Measurements from ENCODE around the gene ATP1B2. TPM values are rescaled to one million over a fixed set of nuclear protein-coding genes. Genes with fewer than 3 reads are reported as not detected.

The ATP1B2 gene
- polyA plus RNA-seq, 1 experiment: not detected

DNA sequence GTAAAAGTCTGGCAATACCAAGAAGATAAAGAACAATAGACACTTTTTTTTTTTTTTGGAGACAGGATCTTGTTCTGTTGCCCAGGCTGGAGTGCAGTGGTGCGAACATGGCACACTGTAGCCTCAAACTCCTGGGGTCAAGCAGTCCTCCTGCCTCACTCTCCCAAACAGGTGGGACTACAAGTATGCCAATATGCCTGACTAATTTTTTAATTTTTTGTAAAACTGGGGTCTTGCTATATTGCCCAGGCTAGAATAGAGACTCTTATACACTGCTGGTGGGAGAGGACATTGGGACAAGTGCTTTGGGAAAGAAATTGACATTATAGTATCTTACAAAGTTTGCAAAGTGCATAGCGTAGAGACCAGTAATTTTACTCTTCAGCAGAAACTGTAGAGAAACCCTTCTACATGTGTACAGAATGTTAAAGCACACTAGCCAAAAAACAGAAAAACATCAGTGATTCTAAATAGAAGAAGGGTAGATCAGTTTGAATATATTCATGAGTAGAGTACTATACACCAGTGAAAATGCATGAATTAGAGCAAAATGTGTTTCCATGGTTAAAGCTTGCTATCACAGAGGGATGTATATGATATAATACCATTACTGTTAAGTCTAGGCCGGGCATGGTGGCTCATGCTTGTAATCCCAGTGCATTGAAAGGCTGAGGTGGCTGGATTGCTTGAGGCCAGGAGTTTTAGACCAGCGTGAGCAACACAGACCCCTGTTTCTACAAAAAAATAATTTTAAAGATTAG is 47.3 kb downstream of the ATP1B2 start:
- no peaks in the 10 kb centered on the region for H3K27me3 ChIP-seq (ENCODE audit: control insufficient read depth, insufficient read depth, low read length)
- ChIA-PET POLR2A (no interaction called here), CTCF (no interaction called here)
- H3K4me3 ChIP-seq (ENCODE audit: low read depth, low read length): no peak overlapping the region
- no peak for TF ChIP-seq CTCF (IDR thresholded peaks at IDR 0.05; ENCODE audit: insufficient read depth, low read depth, low read length)
- H3K36me3 ChIP-seq (ENCODE audit: control insufficient read depth, insufficient read depth, low read length): peaks cover 3% of the 10 kb centered on the region
- no peak for DNase-seq (ENCODE audit: low read depth)

GRCh38 chr17:7700510-7700909 is 49.8 kb downstream of the ATP1B2 start:
- H3K27me3 ChIP-seq (ENCODE audit: control insufficient read depth, insufficient read depth, low read length): peaks cover 5% of the 10 kb centered on the region
- ChIA-PET POLR2A (no interaction called here), CTCF (no interaction called here)
- no peak for TF ChIP-seq CTCF (IDR thresholded peaks at IDR 0.05; ENCODE audit: insufficient read depth, low read depth, low read length)
- DNase-seq (ENCODE audit: low read depth): no peak
- no peak overlapping the region for H3K4me3 ChIP-seq (ENCODE audit: low read depth, low read length)
- peaks cover 4% of the 10 kb centered on the region for H3K36me3 ChIP-seq (ENCODE audit: control insufficient read depth, insufficient read depth, low read length)

- H3K4me3 ChIP-seq (ENCODE audit: low read depth, low read length): no peak overlapping the region
Measured at GRCh38 chr17:7701681-7702080, 51.0 kb downstream of the ATP1B2 start.

GRCh38 chr17:7702776-7703175 is 52.0 kb downstream of the ATP1B2 start:
- no peak for DNase-seq (ENCODE audit: low read depth)
- no peak for TF ChIP-seq CTCF (IDR thresholded peaks at IDR 0.05; ENCODE audit: insufficient read depth, low read depth, low read length)
- CTCF ChIA-PET: interaction anchor here (0.9 to 1.6 kb wide), 2 partner anchors 15 to 70 kb away, joined by 3 to 4 read pairs; partner anchors contain the start of gene TP53
- POLR2A ChIA-PET: no interaction called here
- H3K36me3 ChIP-seq (ENCODE audit: control insufficient read depth, insufficient read depth, low read length): peaks cover 4% of the 10 kb centered on the region; the same call in 1 of the 2 replicates
- peaks cover 16% of the 10 kb centered on the region for H3K27me3 ChIP-seq (ENCODE audit: control insufficient read depth, insufficient read depth, low read length)
- H3K4me3 ChIP-seq (ENCODE audit: low read depth, low read length): no peak overlapping the region

More at GRCh38 chr17:7701681-7702080, 51.0 kb downstream of the ATP1B2 start:
- H3K36me3 ChIP-seq (ENCODE audit: control insufficient read depth, insufficient read depth, low read length): peaks cover 4% of the 10 kb centered on the region
- ChIA-PET POLR2A (no interaction called here), CTCF (interaction anchor here (1.6 kb wide), 1 partner anchor 69 kb away, joined by 4 read pairs; no protein-coding TSS in a partner anchor)
- no peak for TF ChIP-seq CTCF (IDR thresholded peaks at IDR 0.05; ENCODE audit: insufficient read depth, low read depth, low read length)
- DNase-seq (ENCODE audit: low read depth): no peak
- peaks cover 15% of the 10 kb centered on the region for H3K27me3 ChIP-seq (ENCODE audit: control insufficient read depth, insufficient read depth, low read length)

DNA sequence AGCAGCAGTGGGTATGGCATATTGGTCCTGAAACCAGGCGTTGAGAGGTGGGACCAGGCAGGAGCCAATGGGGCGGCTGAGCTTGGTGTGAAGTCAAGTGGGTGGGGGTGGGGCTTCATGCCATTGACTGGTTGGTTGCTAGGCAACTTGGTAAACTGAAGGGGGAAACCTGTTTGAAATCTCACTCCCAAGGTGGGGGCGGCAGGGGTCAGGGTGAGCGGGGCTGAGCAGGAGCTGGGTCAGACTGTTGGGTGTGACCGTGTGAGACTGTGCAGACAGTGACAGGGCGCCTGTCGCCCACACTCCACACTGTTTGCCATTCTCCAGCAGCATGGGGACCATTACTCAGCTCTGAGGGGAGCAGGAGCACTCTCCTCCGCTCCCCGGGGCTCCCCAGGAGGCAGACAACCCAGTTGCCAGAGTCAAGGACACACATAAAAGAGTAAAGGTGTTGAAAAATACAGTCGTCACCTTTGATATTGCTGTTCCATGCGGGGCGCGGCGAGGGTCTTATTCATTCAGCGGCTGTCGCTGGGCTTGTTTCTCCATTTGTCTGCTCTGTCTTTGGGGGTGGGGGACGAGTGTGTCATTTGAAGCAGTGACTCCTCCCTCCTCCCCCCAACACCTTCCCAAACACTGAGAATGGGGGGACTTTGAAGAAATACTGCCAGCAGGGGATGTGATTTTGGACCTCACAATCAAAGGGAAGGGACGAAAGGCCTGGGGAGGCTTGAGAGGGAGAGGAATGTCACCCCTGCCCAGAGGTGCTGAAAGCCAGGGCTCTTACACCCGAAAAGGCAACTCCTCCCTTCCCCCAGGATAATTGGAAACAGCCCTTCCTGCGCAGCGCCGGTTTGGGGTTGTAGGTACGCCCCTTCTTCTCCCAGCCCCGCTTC is 53.1 kb downstream of the ATP1B2 start:
- H3K4me3 ChIP-seq (ENCODE audit: low read depth, low read length): peak overlapping the region; percentile 52
- POLR2A ChIA-PET: no interaction called here
- TF ChIP-seq CTCF (IDR thresholded peaks at IDR 0.05; ENCODE audit: insufficient read depth, low read depth, low read length): no peak
- peaks cover 4% of the 10 kb centered on the region; the same call in 1 of the 2 replicates for H3K36me3 ChIP-seq (ENCODE audit: control insufficient read depth, insufficient read depth, low read length)
- CTCF ChIA-PET: interaction anchor here (0.5 to 0.9 kb wide), 2 partner anchors 16 to 120 kb away, joined by 3 to 4 read pairs; partner anchors contain the start of gene TP53
- H3K27me3 ChIP-seq (ENCODE audit: control insufficient read depth, insufficient read depth, low read length): peaks cover 16% of the 10 kb centered on the region
- DNase-seq (ENCODE audit: low read depth): no peak
